K562 (cell line): ENCODE data around the gene AFF3. TPM values are rescaled to one million over a fixed set of nuclear protein-coding genes. Genes with fewer than 3 reads are reported as not detected.

Experiments used
- ATAC-seq: fragments of 200-7000 bp; cut with Tn5 transposase; 3 replicates; pipeline ENCODE4 v1.9.1; 2020; ENCODE audit warnings: moderate library complexity
- BruUV-seq: library from RNA; stranded (reverse); fragments of 400-500 nt; replicated peaks from 2 replicates; lab custom pipeline; 2021; lab: Mats Ljungman, UMichigan
- CTCF ChIA-PET: fragments of 300-600 bp; formaldehyde crosslinking; extraction: SDS; loops from one replicate; lab custom pipeline; 2021; ENCODE audit warnings: low intra/inter-chr PET ratio; lab: Yijun Ruan, JAX
- POLR2A ChIA-PET: fragments of 300-600, 350-650 bp; sonication (Branson Sonifier 250); formaldehyde crosslinking; extraction: SDS; loops from one replicate; lab custom pipeline; 2021; ENCODE audit warnings: antibody characterized with exemption, inconsistent platforms; lab: Yijun Ruan, JAX
- DNase-seq, 4 experiments: peaks; one replicate each; pipeline versions ENCODE4 v3.0.0 to v3.0.0-alpha.2; 2011 to 2018; ENCODE audit warnings: low spot score in 3 of 4, mixed read lengths in 3 of 4; ENCODE audit errors: extremely low read depth in 1 of 4
- FAIRE-seq: peaks from 2 replicates; lab custom pipeline; 2011; peaks lifted over from hg19 to GRCh38; lab: Jason Lieb, UNC
- H2AFZ ChIP-seq: 2 replicates; pipeline ENCODE4 v1.6.0; 2011; ENCODE audit warnings: low read depth, low read length, control low read depth, inconsistent platforms
- H3K27ac ChIP-seq: fragments of 200-600 bp; 3 replicates; pipeline ENCODE4 v1.8.0; 2011; ENCODE audit warnings: low read depth, mild to moderate bottlenecking, control low read depth, inconsistent platforms, low read length, moderate library complexity, mixed read lengths; ENCODE audit errors: extremely low read depth
- H3K27me3 ChIP-seq, 2 experiments: fragments of 300-600 bp in 1 of 2; 2 replicates in 1 of 2; 3 replicates in 1 of 2; pipeline versions ENCODE4 v1.6.0 to v1.8.0; 2011; ENCODE audit warnings: inconsistent platforms in 2 of 2, low read length in 2 of 2, mild to moderate bottlenecking in 1 of 2, mixed read lengths in 1 of 2, moderate library complexity in 1 of 2; ENCODE audit not compliant: control insufficient read depth in 2 of 2, insufficient read depth in 2 of 2
- H3K36me3 ChIP-seq: fragments of 300-600 bp; 3 replicates; pipeline ENCODE4 v1.8.0; 2011; ENCODE audit warnings: mild to moderate bottlenecking, low read length, inconsistent platforms; ENCODE audit not compliant: control insufficient read depth, insufficient read depth
- H3K4me1 ChIP-seq, 2 experiments: fragments of 200-600 bp in 1 of 2; replicated peaks in 1 of 2; 2 replicates in 1 of 2; 3 replicates in 1 of 2; pipeline versions ENCODE4 v1.5.1 to v1.8.0; 2011; ENCODE audit warnings: inconsistent platforms in 2 of 2, low read length in 2 of 2, mild to moderate bottlenecking in 1 of 2, mixed read lengths in 1 of 2, moderate library complexity in 1 of 2; ENCODE audit not compliant: control insufficient read depth in 2 of 2, insufficient read depth in 2 of 2
- H3K4me2 ChIP-seq: 2 replicates; pipeline ENCODE4 v1.6.1; 2011; ENCODE audit warnings: low read length, control low read depth, inconsistent platforms, mixed read lengths; ENCODE audit not compliant: insufficient read depth
- H3K4me3 ChIP-seq: fragments of 200-600 bp; sonication (generic), shearing (Covaris generic); 2 replicates; pipeline ENCODE4 v1.5.1; 2016; ENCODE audit warnings: control low read depth, inconsistent platforms
- H3K79me2 ChIP-seq: fragments of 200-600 bp; 3 replicates; pipeline ENCODE4 v1.8.0; 2011; ENCODE audit warnings: low read length, inconsistent platforms; ENCODE audit not compliant: control insufficient read depth, insufficient read depth
- H3K9ac ChIP-seq, 2 experiments: 2 replicates each; pipeline versions ENCODE4 v1.6.0 to v1.6.1; 2011; ENCODE audit warnings: low read depth in 2 of 2, low read length in 2 of 2, control low read depth in 1 of 2, inconsistent platforms in 1 of 2, mild to moderate bottlenecking in 1 of 2, mixed read lengths in 1 of 2; ENCODE audit not compliant: insufficient read depth in 1 of 2
- H3K9me1 ChIP-seq: one replicate; pipeline ENCODE4 v1.6.0; 2011; ENCODE audit warnings: inconsistent platforms, mild to moderate bottlenecking, low read length, moderate library complexity; ENCODE audit not compliant: control insufficient read depth, insufficient read depth
- H3K9me3 ChIP-seq: replicated peaks from 2 replicates; pipeline ENCODE4 v1.5.1; 2011; ENCODE audit warnings: low read depth, low read length, inconsistent platforms; ENCODE audit not compliant: control insufficient read depth, insufficient read depth
- H4K20me1 ChIP-seq: replicated peaks from 2 replicates; pipeline ENCODE4 v1.6.1; 2011; ENCODE audit warnings: low read length, inconsistent platforms, mixed read lengths; ENCODE audit not compliant: control insufficient read depth, insufficient read depth
- ARHGAP35 ChIP-seq: fragments of 450-650 bp; IDR thresholded peaks from 2 replicates; pipeline ENCODE4 v1.6.1; 2018; ENCODE audit not compliant: partially characterized antibody
- ESRRA ChIP-seq: fragments of 450-650 bp; IDR thresholded peaks from 2 replicates; pipeline ENCODE4 v1.6.1; 2014; ENCODE audit warnings: low read depth, mild to moderate bottlenecking, moderate library complexity, borderline replicate concordance
- NFIC ChIP-seq: fragments of 450-650 bp; IDR thresholded peaks from 2 replicates; pipeline ENCODE4 v1.6.1; 2017; ENCODE audit warnings: mild to moderate bottlenecking, inconsistent platforms
- POLR2H ChIP-seq: IDR thresholded peaks from 2 replicates; pipeline ENCODE4 v1.6.1; 2016; ENCODE audit warnings: missing genetic modification characterization, low read depth, mild to moderate bottlenecking, control low read depth, missing compliant biosample characterization, moderate library complexity
- ZNF239 ChIP-seq: fragments of 250-450 bp; sonication (Bioruptor Pico); IDR thresholded peaks from 2 replicates; pipeline ENCODE4 v1.4.0; 2020; ENCODE audit warnings: mild to moderate bottlenecking
- ZNF507 ChIP-seq: conservative IDR thresholded peaks from 2 replicates; pipeline ENCODE4 v1.6.1; 2017; ENCODE audit warnings: missing genetic modification characterization, missing compliant biosample characterization
- WGBS: fragments of 100-300 bp; shearing (Covaris generic); methylation state at CpG from one replicate; pipeline ENCODE4 v1.1.6; 2016; ENCODE audit warnings: low coverage, mixed read lengths; ENCODE audit not compliant: insufficient coverage; ENCODE audit errors: missing lambda C conversion rate; 5-methylcytosine and 5-hydroxymethylcytosine counted together
- in situ Hi-C: fragments of 300-500 bp; cut with MboI; formaldehyde crosslinking; loops from 4 replicates; pipeline ENCODE4 v1.15.0; 2018; ENCODE audit warnings: inconsistent platforms, mixed read lengths
- intact Hi-C: fragments of 100-400 bp; cut with micrococcal nuclease; formaldehyde crosslinking; loops from 2 replicates; pipeline ENCODE4 v1.14.2; 2022
- polyA plus RNA-seq, 8 experiments: library from polyadenylated mRNA; depleted of rRNA in 4 of 8; stranded (reverse) in 5 of 8; unstranded in 3 of 8; fragments of >200 nt; fragmentation: Nextera tagmentation in 2 of 8; fragmentation: Illumina TruSeq in 1 of 8; extraction: Ambion mirVana in 2 of 8; extraction: Trizol in 1 of 8; gene quantifications; 2 replicates each; pipeline versions ENCODE4 v1.2.1 to v1.2.3, GENCODE V29; 2011 to 2014; ENCODE audit warnings: inconsistent platforms in 1 of 8, missing spikeins in 1 of 8
- total RNA-seq, 7 experiments: library from RNA; depleted of rRNA in 6 of 7; stranded (reverse); fragments of >200 nt in 6 of 7; fragmentation: Illumina TruSeq in 2 of 7; extraction: Trizol in 2 of 7; gene quantifications; 2 replicates each; pipeline versions ENCODE4 v1.2.1 to v1.2.3, GENCODE V29; 2011 to 2021; ENCODE audit warnings: low replicate concordance in 1 of 7

AFF3 gene
- total and polyA plus RNA-seq, 9 of the 15 experiments (the other 6 are each of a cell fraction or from before 2014, with no cell fraction given): 0.02 to 0.11 TPM; not detected in 7

GRCh38 chr2:99864561-99865553, 277.5 kb downstream of the AFF3 start:
- 0% methylated on average over 9 of the region's 10 CpGs for WGBS
- FAIRE-seq: no peak
- CTCF ChIA-PET: no interaction called here

GRCh38 chr2:99863903-99864270, 278.5 kb downstream of the AFF3 start:
- H3K9me3 ChIP-seq: no peaks in the 10 kb centered on the region
- H3K79me2 ChIP-seq: no peaks in the 10 kb centered on the region
- no peak overlapping the region for H3K4me2 ChIP-seq
- FAIRE-seq: no peak
- H3K4me3 ChIP-seq: no peak overlapping the region
- no peaks in the 10 kb centered on the region for H3K36me3 ChIP-seq
- no peaks in the 10 kb centered on the region for H3K4me1 ChIP-seq
- no TSS peak for BruUV-seq
- 3% methylated on average over 2 of the region's 2 CpGs for WGBS
- peaks cover 9 to 20% of the 10 kb centered on the region in 2 experiments; a peak in 3 of 5 replicates for H3K27me3 ChIP-seq
- H2AFZ ChIP-seq: no peak overlapping the region
- H3K9me1 ChIP-seq: no peaks in the 10 kb centered on the region
- H3K9ac ChIP-seq: no peak overlapping the region
- H3K27ac ChIP-seq: no peak overlapping the region
- no peak for ATAC-seq
- in situ Hi-C loops: no loop called here
- intact Hi-C loops: no loop called here
- ChIA-PET CTCF (no interaction called here), POLR2A (no interaction called here)
- DNase-seq: no peak
- TF ChIP-seq ZNF239 (peak; percentile 26; the same call in 1 of the 2 replicates), NFIC (no peak)
- no peaks in the 10 kb centered on the region for H4K20me1 ChIP-seq

More at GRCh38 chr2:99864561-99865553, 277.5 kb downstream of the AFF3 start:
- in situ Hi-C loops: no loop called here
- Histone ChIP-seq H2AFZ (no peak overlapping the region), H3K4me2 (no peak overlapping the region), H3K9ac (no peak overlapping the region), H4K20me1 (no peaks in the 10 kb centered on the region), H3K27ac (no peak overlapping the region), H3K9me1 (no peaks in the 10 kb centered on the region), H3K4me3 (no peak overlapping the region), H3K36me3 (no peaks in the 10 kb centered on the region), H3K79me2 (no peaks in the 10 kb centered on the region), H3K4me1 (no peaks in the 10 kb centered on the region), H3K27me3 (peaks cover 4 to 22% of the 10 kb centered on the region in 2 experiments; a peak in 3 of 5 replicates), H3K9me3 (no peaks in the 10 kb centered on the region)
- TF ChIP-seq ARHGAP35 (no peak), ZNF507 (tag) (no peak), ESRRA (no peak), POLR2H (tag) (no peak)
- DNase-seq (no peak), ATAC-seq (no peak)
- intact Hi-C loops: no loop called here
- POLR2A ChIA-PET: interaction anchor here (0.6 kb wide), 1 partner anchor 102 kb away, joined by 3 read pairs; no protein-coding TSS in a partner anchor
- no TSS peak for BruUV-seq
